Suprapubic skin (tissue), 4 donors: Measurements from ENCODE around the gene KCTD17. TPM values are rescaled to one million over a fixed set of nuclear protein-coding genes. Genes with fewer than 3 reads are reported as not detected.

Experiments used
- DNase-seq, 2 donors: peaks; one replicate each; pipeline ENCODE4 v3.0.0-alpha.2; 2019; ENCODE audit warnings: low spot score in 2 of 2
- H3K27ac ChIP-seq: fragments of 200-600 bp; sonication (generic); one replicate; pipeline ENCODE4 v1.5.1; 2019
- H3K27me3 ChIP-seq: fragments of 200-600 bp; sonication (generic); one replicate; pipeline ENCODE4 v1.5.1; 2019
- H3K36me3 ChIP-seq: fragments of 200-600 bp; sonication (generic); one replicate; pipeline ENCODE4 v1.5.1; 2019
- H3K4me1 ChIP-seq: fragments of 200-600 bp; sonication (generic); one replicate; pipeline ENCODE4 v1.5.1; 2019
- H3K4me3 ChIP-seq: fragments of 200-600 bp; sonication (generic); one replicate; pipeline ENCODE4 v1.5.1; 2019; ENCODE audit warnings: mild to moderate bottlenecking
- H3K9me3 ChIP-seq: fragments of 200-600 bp; sonication (generic); one replicate; pipeline ENCODE4 v1.5.1; 2019
- EP300 ChIP-seq: sonication (generic); formaldehyde crosslinking; IDR thresholded peaks from one replicate; pipeline ENCODE4 v1.6.1; 2017; ENCODE audit warnings: antibody characterized with exemption
- POLR2A ChIP-seq, 2 donors: fragments of 450-650 bp; IDR thresholded peaks; one replicate each; pipeline ENCODE4 v1.6.1; 2017; ENCODE audit warnings: antibody characterized with exemption in 2 of 2, mild to moderate bottlenecking in 2 of 2, moderate library complexity in 2 of 2
- POLR2AphosphoS5 ChIP-seq, 3 donors: sonication (generic); formaldehyde crosslinking; IDR thresholded peaks; one replicate each; pipeline ENCODE4 v1.6.1; 2017; ENCODE audit warnings: antibody characterized with exemption in 3 of 3
- whole genome bisulfite sequencing: methylation state at CpG from one replicate; pipeline ENCODE4 v1.1.5; 2018; 5-methylcytosine and 5-hydroxymethylcytosine counted together
- total RNA-seq, 4 donors: library from RNA; depleted of rRNA; stranded (reverse); fragments of >200 nt; gene quantifications; one replicate each; pipeline ENCODE4 v1.1.0, GENCODE V29; 2016
- TF ChIP-seq, protein P1 (sequence below), 2 donors: fragments of 200-600 bp in 1 of 2; fragments of 450-650 bp in 1 of 2; sonication (generic) in 1 of 2; IDR thresholded peaks; one replicate each; pipeline ENCODE4 v1.5.1; 2016 to 2019; ENCODE audit warnings: antibody characterized with exemption in 2 of 2, mild to moderate bottlenecking in 1 of 2, moderate library complexity in 1 of 2

KCTD17 gene
- total RNA-seq, 4 donors from 2014 or later, result 25.0 to 67.0 (median 35.7) TPM

DNA sequence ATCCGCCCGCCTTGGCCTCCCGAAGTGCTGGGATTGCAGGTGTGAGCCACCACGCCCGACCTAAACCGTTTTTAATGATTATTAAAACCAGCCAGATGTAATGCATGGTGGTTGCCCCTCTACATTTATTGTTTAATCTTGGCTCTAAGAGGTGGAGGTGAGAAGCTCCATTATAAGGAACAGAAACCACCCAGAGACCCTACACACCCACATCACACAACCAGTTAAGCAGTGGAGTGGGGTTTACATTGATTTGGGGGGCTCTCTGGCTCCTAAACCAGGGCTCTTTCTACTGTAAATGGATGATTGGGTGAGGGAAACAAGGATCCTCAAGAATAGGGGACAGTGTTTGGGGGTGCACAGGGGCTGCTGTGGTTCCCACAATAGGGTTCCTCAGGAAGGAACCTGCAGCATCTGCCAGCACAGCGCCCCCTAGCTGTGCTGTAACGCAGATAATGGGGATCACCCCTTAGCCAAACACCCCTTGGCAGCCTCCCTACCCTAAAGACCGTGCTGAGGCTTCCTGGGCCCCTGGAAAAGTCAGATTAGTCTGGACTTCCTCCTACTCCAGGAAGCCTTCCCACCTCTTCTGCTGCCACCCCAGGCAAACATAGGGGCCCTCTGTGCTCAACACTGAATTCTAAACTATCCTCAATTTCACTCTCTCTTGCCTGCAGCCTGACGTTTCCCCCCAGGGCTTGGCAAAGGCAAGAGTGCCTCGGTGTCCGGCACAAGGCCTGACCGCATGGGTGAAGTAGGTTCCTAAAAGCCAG lies 29.6 kb upstream of the KCTD17 start:
- Histone ChIP-seq H3K27ac (peak overlapping the region; percentile 15), H3K9me3 (no peaks in the 10 kb centered on the region), H3K4me1 (peaks cover 54% of the 10 kb centered on the region), H3K27me3 (no peaks in the 10 kb centered on the region), H3K36me3 (peaks cover 27% of the 10 kb centered on the region), H3K4me3 (no peak overlapping the region)
- DNase-seq, result no peak
- TF ChIP-seq POLR2A (IDR thresholded peaks at IDR 0.05), result no peak
- TF ChIP-seq, protein P1, sequence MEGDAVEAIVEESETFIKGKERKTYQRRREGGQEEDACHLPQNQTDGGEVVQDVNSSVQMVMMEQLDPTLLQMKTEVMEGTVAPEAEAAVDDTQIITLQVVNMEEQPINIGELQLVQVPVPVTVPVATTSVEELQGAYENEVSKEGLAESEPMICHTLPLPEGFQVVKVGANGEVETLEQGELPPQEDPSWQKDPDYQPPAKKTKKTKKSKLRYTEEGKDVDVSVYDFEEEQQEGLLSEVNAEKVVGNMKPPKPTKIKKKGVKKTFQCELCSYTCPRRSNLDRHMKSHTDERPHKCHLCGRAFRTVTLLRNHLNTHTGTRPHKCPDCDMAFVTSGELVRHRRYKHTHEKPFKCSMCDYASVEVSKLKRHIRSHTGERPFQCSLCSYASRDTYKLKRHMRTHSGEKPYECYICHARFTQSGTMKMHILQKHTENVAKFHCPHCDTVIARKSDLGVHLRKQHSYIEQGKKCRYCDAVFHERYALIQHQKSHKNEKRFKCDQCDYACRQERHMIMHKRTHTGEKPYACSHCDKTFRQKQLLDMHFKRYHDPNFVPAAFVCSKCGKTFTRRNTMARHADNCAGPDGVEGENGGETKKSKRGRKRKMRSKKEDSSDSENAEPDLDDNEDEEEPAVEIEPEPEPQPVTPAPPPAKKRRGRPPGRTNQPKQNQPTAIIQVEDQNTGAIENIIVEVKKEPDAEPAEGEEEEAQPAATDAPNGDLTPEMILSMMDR (IDR thresholded peaks at IDR 0.05), result peak; percentile 15 to 76
- WGBS, result 64% methylated on average over 9 of the region's 13 CpGs

DNA sequence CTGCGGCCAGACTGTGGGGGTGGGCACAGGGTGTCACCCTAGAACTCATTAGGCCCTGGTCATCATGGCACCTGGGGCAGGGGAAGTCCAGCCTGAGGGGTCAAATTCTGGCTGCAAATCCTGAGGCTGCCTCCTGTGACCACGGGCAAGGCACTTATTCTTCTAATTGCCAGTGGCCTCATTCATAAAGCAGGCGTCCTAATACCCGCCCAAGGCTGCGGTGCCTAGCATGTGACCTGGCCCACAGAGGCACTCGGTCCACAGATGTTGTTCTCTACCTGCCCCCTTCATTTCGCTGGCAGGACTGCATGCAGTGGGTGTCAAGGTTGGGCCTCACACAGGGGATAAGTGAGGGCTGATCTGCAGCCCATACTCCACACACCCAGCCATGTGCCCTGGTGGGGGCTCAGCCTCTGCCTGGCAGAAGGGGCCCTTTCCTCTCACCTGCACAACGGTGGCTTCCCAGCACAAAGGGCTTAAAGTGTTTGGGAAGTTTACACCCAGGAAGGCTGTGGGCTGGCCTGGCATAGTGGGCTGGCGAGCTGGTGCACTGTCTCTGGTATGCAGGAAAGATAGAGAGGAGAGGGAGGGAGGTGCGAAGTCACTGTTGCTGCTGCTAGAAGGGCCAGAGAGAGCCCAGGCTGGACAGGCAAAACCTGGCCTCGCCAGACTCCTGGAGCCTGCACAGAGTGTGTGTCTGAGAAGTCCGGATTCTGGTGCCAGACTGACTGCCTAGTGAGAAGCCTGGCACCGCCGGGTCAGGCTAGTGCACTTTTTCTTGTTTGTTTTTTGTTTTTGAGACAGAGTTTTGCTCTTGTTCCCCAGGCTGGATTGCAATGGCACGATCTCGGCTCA lies 28.8 kb upstream of the KCTD17 start:
- peaks cover 35% of the 10 kb centered on the region for H3K36me3 ChIP-seq
- DNase-seq, result no peak
- H3K27ac ChIP-seq, result peak overlapping the region; percentile 15
- H3K27me3 ChIP-seq, result no peaks in the 10 kb centered on the region
- H3K4me3 ChIP-seq, result no peak overlapping the region
- no peaks in the 10 kb centered on the region for H3K9me3 ChIP-seq
- 79% methylated on average over 9 of the region's 16 CpGs for WGBS
- TF ChIP-seq POLR2AphosphoS5 (IDR thresholded peaks at IDR 0.05) (no peak), POLR2A (IDR thresholded peaks at IDR 0.05) (no peak), EP300 (no peak)
- TF ChIP-seq, protein P1 (IDR thresholded peaks at IDR 0.05), result no peak
- peaks cover 46% of the 10 kb centered on the region for H3K4me1 ChIP-seq

DNA sequence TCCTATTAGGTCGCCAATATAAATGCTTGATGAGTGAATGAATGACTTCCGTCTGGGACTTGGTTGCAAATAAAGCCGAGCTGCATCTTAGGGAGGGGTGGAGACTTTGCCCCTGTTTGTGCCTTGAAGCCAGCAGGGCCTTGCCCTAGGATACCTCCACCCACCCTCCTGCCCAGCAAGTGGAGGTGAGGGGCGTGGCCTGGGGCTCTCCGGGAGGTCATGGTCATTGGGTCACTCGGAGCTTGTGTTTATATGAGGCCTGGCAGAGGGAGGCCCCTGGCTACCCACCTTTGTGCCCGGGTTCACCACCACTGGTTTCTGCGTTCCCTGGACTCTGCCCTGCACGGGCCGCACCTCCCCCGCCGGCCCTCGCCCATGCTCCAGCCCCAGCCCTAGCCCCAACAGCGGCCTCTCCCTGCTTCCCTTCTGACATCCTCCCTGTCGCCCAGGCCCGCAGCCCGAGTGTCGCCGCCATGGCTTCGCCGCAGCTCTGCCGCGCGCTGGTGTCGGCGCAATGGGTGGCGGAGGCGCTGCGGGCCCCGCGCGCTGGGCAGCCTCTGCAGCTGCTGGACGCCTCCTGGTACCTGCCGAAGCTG lies 27.7 kb upstream of the KCTD17 start:
- peaks cover 35% of the 10 kb centered on the region for H3K4me1 ChIP-seq
- no peaks in the 10 kb centered on the region for H3K9me3 ChIP-seq
- WGBS, result 96% methylated on average over 18 of the region's 34 CpGs
- H3K27ac ChIP-seq, result no peak overlapping the region
- DNase-seq, result no peak
- H3K4me3 ChIP-seq, result no peak overlapping the region
- peaks cover 44% of the 10 kb centered on the region for H3K36me3 ChIP-seq
- no peaks in the 10 kb centered on the region for H3K27me3 ChIP-seq
- no peak for TF ChIP-seq EP300
- no peak for TF ChIP-seq POLR2AphosphoS5 (IDR thresholded peaks at IDR 0.05)
- TF ChIP-seq POLR2A (IDR thresholded peaks at IDR 0.05), result no peak
- TF ChIP-seq, protein P1 (IDR thresholded peaks at IDR 0.05), result no peak

DNA sequence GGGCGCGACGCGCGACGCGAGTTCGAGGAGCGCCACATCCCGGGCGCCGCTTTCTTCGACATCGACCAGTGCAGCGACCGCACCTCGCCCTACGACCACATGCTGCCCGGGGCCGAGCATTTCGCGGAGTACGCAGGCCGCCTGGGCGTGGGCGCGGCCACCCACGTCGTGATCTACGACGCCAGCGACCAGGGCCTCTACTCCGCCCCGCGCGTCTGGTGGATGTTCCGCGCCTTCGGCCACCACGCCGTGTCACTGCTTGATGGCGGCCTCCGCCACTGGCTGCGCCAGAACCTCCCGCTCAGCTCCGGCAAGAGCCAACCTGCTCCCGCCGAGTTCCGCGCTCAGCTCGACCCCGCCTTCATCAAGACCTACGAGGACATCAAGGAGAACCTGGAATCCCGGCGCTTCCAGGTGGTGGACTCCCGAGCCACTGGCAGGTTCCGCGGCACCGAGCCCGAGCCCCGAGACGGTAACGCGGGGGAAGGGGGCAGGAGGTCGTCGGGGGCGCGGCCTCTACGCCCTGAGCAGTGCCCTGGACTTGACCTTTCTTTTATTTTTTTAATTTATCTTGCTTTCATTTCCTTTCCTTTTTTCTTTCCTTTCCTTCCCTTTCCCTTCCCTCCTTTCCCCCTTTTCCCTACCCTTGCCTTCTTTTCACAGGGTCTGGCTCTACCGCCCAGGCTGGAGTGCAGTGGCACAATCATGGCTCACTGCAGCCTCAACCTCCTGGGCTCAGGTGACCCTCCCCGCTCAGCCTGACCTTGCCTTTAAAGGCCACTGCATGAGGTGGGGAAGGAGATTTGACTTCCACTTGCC lies 27.0 kb upstream of the KCTD17 start:
- Histone ChIP-seq H3K27me3 (no peaks in the 10 kb centered on the region), H3K4me1 (peaks cover 32% of the 10 kb centered on the region), H3K9me3 (no peaks in the 10 kb centered on the region), H3K4me3 (no peak overlapping the region), H3K36me3 (peaks cover 51% of the 10 kb centered on the region), H3K27ac (no peak overlapping the region)
- 92% methylated on average over 59 of the region's 71 CpGs for WGBS
- TF ChIP-seq POLR2AphosphoS5 (IDR thresholded peaks at IDR 0.05) (no peak), POLR2A (IDR thresholded peaks at IDR 0.05) (no peak)
- TF ChIP-seq, protein P1 (IDR thresholded peaks at IDR 0.05), result no peak
- DNase-seq, result no peak
